OCI-LY1 (cell line): ENCODE data around the gene SLC12A5.

Source experiments
- H2AFZ ChIP-seq: fragments of 200-600 bp; sonication (generic), shearing (Covaris generic); 2 replicates; pipeline ENCODE4 v1.6.0; 2014; ENCODE audit warnings: antibody characterized with exemption, mild to moderate bottlenecking, low read length
- H3F3A ChIP-seq: fragments of 200-600 bp; sonication (generic), shearing (Covaris generic); 2 replicates; pipeline ENCODE4 v1.6.0; 2014; ENCODE audit warnings: mild to moderate bottlenecking, antibody characterized with exemption, low read length, moderate library complexity; ENCODE audit not compliant: insufficient read depth
- H3K27ac ChIP-seq: fragments of 200-600 bp; sonication (generic); 2 replicates; pipeline ENCODE4 v1.5.1; 2014; ENCODE audit warnings: low read length, mixed run types, mild to moderate bottlenecking, low read depth; ENCODE audit not compliant: poor library complexity, severe bottlenecking
- H3K27me3 ChIP-seq: fragments of 200-600 bp; sonication (generic); 2 replicates; pipeline ENCODE4 v1.6.0; 2014; ENCODE audit warnings: antibody characterized with exemption, mild to moderate bottlenecking, low read length, moderate library complexity; ENCODE audit not compliant: insufficient read depth
- H3K36me3 ChIP-seq: fragments of 200-600 bp; sonication (generic); 2 replicates; pipeline ENCODE4 v1.6.1; 2014; ENCODE audit warnings: mild to moderate bottlenecking, antibody characterized with exemption, low read length, moderate library complexity, mixed read lengths; ENCODE audit not compliant: insufficient read depth
- H3K4me1 ChIP-seq: fragments of 200-600 bp; sonication (generic); 2 replicates; pipeline ENCODE4 v1.5.1; 2014; ENCODE audit warnings: mild to moderate bottlenecking, low read length, moderate library complexity; ENCODE audit not compliant: insufficient read depth, severe bottlenecking
- H3K4me2 ChIP-seq: fragments of 200-600 bp; sonication (generic), shearing (Covaris generic); 2 replicates; pipeline ENCODE4 v1.6.1; 2014; ENCODE audit warnings: low read length
- H3K4me3 ChIP-seq: fragments of 200-600 bp; sonication (generic); 2 replicates; pipeline ENCODE4 v1.5.1; 2014; ENCODE audit warnings: low read length, low read depth, mild to moderate bottlenecking, mixed read lengths; ENCODE audit not compliant: poor library complexity, severe bottlenecking
- H3K79me2 ChIP-seq: fragments of 200-600 bp; shearing (Covaris generic); 2 replicates; pipeline ENCODE4 v1.6.1; 2016; ENCODE audit warnings: mixed run types, low read length, mixed read lengths; ENCODE audit not compliant: insufficient read depth
- H3K9ac ChIP-seq: fragments of 200-600 bp; sonication (generic), shearing (Covaris generic); 2 replicates; pipeline ENCODE4 v1.6.1; 2014; ENCODE audit warnings: mild to moderate bottlenecking, low read length, mixed read lengths
- H3K9me2 ChIP-seq: fragments of 200-600 bp; sonication (generic), shearing (Covaris generic); 2 replicates; pipeline ENCODE4 v1.6.1; 2014; ENCODE audit warnings: low read depth, mild to moderate bottlenecking, low read length, mixed read lengths
- H3K9me3 ChIP-seq: fragments of 200-600 bp; shearing (Covaris generic); 2 replicates; pipeline ENCODE4 v1.6.1; 2014; ENCODE audit warnings: low read length, mixed read lengths
- H4K20me1 ChIP-seq: fragments of 200-600 bp; sonication (generic), shearing (Covaris generic); 2 replicates; pipeline ENCODE4 v1.6.0; 2016; ENCODE audit warnings: mild to moderate bottlenecking, low read length; ENCODE audit not compliant: insufficient read depth
- EZH2 ChIP-seq: fragments of 200-600 bp; sonication (generic), shearing (Covaris generic); IDR thresholded peaks from 2 replicates; pipeline ENCODE4 v1.8.0; 2017; ENCODE audit warnings: borderline replicate concordance, mixed run types, mild to moderate bottlenecking, antibody characterized with exemption, low read length, moderate library complexity, mixed read lengths
- TF ChIP-seq, protein P1 (sequence below): fragments of 200-600 bp; sonication (generic), shearing (Covaris generic); IDR thresholded peaks from 2 replicates; pipeline ENCODE4 v1.5.1; 2017; ENCODE audit warnings: mild to moderate bottlenecking, antibody characterized with exemption, low read length, moderate library complexity, mixed read lengths

The SLC12A5 gene

DNA sequence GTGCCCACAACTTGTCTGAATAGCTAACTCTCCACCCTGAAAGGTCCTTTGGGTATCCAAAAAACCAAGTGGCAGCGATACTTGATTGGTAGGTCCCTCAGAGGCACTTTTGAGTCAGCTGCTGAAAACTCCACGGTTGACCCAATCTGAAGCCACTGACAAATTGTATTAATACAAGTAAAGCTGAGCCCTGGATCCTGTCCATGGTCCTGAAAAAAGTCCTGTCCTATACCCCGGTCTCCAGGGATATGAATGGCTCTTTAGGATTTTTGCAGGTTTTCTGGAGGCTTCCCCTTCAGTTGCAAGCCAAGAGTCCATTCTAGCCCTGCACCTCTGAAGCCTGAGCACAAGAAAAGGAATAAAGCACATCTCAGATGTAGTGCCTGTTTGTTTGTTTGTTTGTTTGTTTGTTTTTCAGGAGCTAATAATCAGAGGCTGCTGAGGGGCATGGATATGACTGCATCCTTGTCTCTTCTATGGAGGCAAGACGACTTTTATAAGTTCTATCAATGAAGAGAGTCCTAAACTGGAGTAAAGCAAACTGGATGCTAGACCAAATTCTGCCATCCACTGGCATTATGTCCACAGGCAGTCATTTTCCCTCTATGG, 1.7 kb upstream of the SLC12A5 start:
- Histone ChIP-seq H3K9me3 (no peaks in the 10 kb centered on the region), H3K36me3 (no peaks in the 10 kb centered on the region), H3K27ac (no peak overlapping the region), H3K4me1 (peaks cover 5% of the 10 kb centered on the region), H3K9ac (no peak overlapping the region), H3K4me3 (no peak overlapping the region), H3K9me2 (no peaks in the 10 kb centered on the region), H3F3A (no peaks in the 10 kb centered on the region), H4K20me1 (no peaks in the 10 kb centered on the region), H3K79me2 (no peaks in the 10 kb centered on the region), H3K27me3 (no peaks in the 10 kb centered on the region), H2AFZ (no peak overlapping the region), H3K4me2 (no peak overlapping the region)
- TF ChIP-seq EZH2 = no peak
- TF ChIP-seq, protein P1, sequence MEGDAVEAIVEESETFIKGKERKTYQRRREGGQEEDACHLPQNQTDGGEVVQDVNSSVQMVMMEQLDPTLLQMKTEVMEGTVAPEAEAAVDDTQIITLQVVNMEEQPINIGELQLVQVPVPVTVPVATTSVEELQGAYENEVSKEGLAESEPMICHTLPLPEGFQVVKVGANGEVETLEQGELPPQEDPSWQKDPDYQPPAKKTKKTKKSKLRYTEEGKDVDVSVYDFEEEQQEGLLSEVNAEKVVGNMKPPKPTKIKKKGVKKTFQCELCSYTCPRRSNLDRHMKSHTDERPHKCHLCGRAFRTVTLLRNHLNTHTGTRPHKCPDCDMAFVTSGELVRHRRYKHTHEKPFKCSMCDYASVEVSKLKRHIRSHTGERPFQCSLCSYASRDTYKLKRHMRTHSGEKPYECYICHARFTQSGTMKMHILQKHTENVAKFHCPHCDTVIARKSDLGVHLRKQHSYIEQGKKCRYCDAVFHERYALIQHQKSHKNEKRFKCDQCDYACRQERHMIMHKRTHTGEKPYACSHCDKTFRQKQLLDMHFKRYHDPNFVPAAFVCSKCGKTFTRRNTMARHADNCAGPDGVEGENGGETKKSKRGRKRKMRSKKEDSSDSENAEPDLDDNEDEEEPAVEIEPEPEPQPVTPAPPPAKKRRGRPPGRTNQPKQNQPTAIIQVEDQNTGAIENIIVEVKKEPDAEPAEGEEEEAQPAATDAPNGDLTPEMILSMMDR = no peak

DNA sequence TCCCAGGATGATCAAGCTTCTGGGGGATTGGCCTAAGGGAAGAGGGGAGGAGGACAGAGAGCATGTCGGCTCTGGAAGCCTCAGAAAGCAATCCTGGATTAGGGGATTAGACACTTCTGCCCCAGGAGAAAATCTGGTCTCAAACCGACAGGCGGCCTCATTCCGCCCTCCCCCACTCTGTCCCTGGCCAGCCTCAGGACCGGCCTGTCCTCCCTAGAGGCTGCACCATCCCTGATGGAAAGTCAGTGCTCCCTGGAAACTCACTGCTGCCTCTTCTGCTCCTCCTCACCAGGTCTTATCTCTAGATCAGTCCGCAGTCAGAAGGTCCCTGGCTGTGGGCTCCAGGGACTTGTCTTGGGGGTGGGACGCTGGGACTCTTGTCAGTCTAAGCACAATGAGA, 905 bp upstream of the SLC12A5 start:
- TF ChIP-seq, protein P1 = no peak
- TF ChIP-seq EZH2 = no peak
- H3K9ac ChIP-seq = no peak overlapping the region
- H3K4me2 ChIP-seq = no peak overlapping the region
- no peak overlapping the region for H3K4me3 ChIP-seq
- H3K36me3 ChIP-seq = no peaks in the 10 kb centered on the region
- H3K9me2 ChIP-seq = no peaks in the 10 kb centered on the region
- no peaks in the 10 kb centered on the region for H3F3A ChIP-seq
- H3K27me3 ChIP-seq = no peaks in the 10 kb centered on the region
- no peak overlapping the region for H3K27ac ChIP-seq
- no peaks in the 10 kb centered on the region for H4K20me1 ChIP-seq
- no peak overlapping the region for H2AFZ ChIP-seq
- H3K79me2 ChIP-seq = no peaks in the 10 kb centered on the region
- H3K9me3 ChIP-seq = no peaks in the 10 kb centered on the region
- H3K4me1 ChIP-seq = no peaks in the 10 kb centered on the region

DNA sequence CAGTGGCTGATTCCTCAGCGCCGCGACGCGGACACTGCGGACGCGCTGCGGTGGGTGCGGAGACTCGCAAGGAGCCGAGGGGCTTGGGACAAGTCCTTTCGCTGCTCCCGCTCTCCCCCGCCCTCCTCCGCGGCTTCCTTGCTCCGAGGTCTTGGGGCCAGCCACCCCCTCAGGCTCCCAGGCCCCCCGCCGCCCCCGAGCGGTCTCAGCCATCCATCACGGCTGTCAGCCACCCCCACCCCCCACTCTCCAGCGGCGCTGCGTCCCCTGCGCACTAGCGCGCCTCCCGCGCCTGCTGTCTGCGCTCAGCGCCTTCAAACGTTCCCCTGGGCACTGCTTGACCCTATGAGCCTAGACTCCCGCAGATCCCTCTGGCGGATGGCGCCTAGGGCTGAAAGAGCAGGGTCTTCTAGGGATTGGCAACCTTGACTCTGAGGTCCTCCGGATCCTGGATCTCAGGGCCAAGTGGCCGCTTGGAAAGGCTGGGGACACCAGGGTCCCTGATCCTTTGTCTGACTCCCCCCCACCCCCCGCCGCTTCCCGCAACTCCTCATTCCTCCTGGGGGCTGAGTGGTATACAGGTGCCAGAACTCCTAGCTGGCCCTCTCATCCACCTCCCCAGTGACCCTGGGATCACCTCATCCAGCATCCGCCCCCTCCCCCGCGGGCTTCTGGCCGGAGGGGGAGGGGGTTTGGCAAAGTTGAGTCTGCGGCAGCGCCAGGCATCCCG, 1.4 kb downstream of the SLC12A5 start:
- Histone ChIP-seq H2AFZ (no peak overlapping the region), H3K4me2 (no peak overlapping the region), H3K27ac (no peak overlapping the region), H3K9me2 (no peaks in the 10 kb centered on the region), H3K4me3 (no peak overlapping the region), H3K79me2 (no peaks in the 10 kb centered on the region), H3K9me3 (no peaks in the 10 kb centered on the region), H3K27me3 (no peaks in the 10 kb centered on the region), H3K9ac (no peak overlapping the region), H4K20me1 (no peaks in the 10 kb centered on the region), H3F3A (no peaks in the 10 kb centered on the region), H3K4me1 (no peaks in the 10 kb centered on the region), H3K36me3 (no peaks in the 10 kb centered on the region)
- TF ChIP-seq, protein P1 = no peak
- TF ChIP-seq EZH2 = no peak
